Naive thymus-derived CD8-positive, alpha-beta T cell (primary cell): Measurements from ENCODE around the gene PRR36. TPM values are rescaled to one million over a fixed set of nuclear protein-coding genes. Genes with fewer than 3 reads are reported as not detected.

Source experiments
- ATAC-seq, 2 donors: fragments of 150-1000 bp; cut with Tn5 transposase in 1 of 2; sonication (Bioruptor Pico), chemical (Tn5 transposase) in 1 of 2; 1 replicate in 1 of 2; 2 replicates in 1 of 2; pipeline ENCODE4 v1.10.0; 2021; ENCODE audit warnings: mild to moderate bottlenecking in 2 of 2, moderate library complexity in 2 of 2
- POLR2A ChIA-PET: fragments of 350-600 bp; sonication (Branson Sonifier 250); formaldehyde crosslinking; loops from one replicate; lab custom pipeline; 2021; ENCODE audit warnings: antibody characterized with exemption; lab: Charles Lee
- DNase-seq, 10 donors: peaks; one replicate each; pipeline versions ENCODE4 v3.0.0 to v3.0.0-alpha.2; 2020 to 2022
- H3K27ac Mint-ChIP-seq, 10 donors: one replicate each; pipeline ENCODE4 v1.8.0; 2020 to 2022; ENCODE audit warnings: mild to moderate bottlenecking in 10 of 10, mixed read lengths in 10 of 10, moderate library complexity in 4 of 10, inconsistent platforms in 1 of 10
- H3K27me3 Mint-ChIP-seq, 5 donors: one replicate each; pipeline ENCODE4 v1.8.0; 2021 to 2022; ENCODE audit warnings: mixed read lengths in 5 of 5
- H3K36me3 Mint-ChIP-seq, 3 donors: one replicate each; pipeline ENCODE4 v1.8.0; 2020 to 2022; ENCODE audit warnings: mixed read lengths in 3 of 3, mild to moderate bottlenecking in 2 of 3, inconsistent platforms in 1 of 3
- H3K4me1 Mint-ChIP-seq, 4 donors: one replicate each; pipeline ENCODE4 v1.8.0; 2021 to 2022; ENCODE audit warnings: mixed read lengths in 4 of 4
- H3K4me3 Mint-ChIP-seq, 10 donors: one replicate each; pipeline ENCODE4 v1.8.0; 2020 to 2022; ENCODE audit warnings: mild to moderate bottlenecking in 10 of 10, mixed read lengths in 10 of 10, moderate library complexity in 6 of 10, inconsistent platforms in 1 of 10
- H3K9me3 Mint-ChIP-seq, 9 donors: one replicate each; pipeline ENCODE4 v1.8.0; 2020 to 2022; ENCODE audit warnings: mixed read lengths in 9 of 9, mild to moderate bottlenecking in 3 of 9, inconsistent platforms in 1 of 9, moderate library complexity in 1 of 9
- polyA plus RNA-seq, 3 donors: library from polyadenylated mRNA; unstranded; fragments of 300-500 nt; fragmentation: Illumina TruSeq; gene quantifications; one replicate each; pipeline ENCODE4 v1.2.3, GENCODE V29; 2021
- total RNA-seq, 8 experiments: library from RNA in 2 of 8; stranded (reverse) in 2 of 8; gene quantifications; one replicate each; pipeline ENCODE4 v1.2.3 and lab custom pipeline; 2021 to 2026

PRR36 gene
- total and polyA plus RNA-seq, 5 experiments from 2014 or later: 0.03 to 0.21 (median 0.13) TPM

- POLR2A ChIA-PET: interaction anchor here (0.7 kb wide), 2 partner anchors 15 to 158 kb away, joined by 3 to 4 read pairs; no protein-coding TSS in a partner anchor
- H3K4me1 Mint-ChIP-seq: peaks cover 0 to 2% (median 1%) of the 10 kb centered on the region in 4 donors
- H3K27ac Mint-ChIP-seq: no peak overlapping the region
- H3K27me3 Mint-ChIP-seq: no peaks in the 10 kb centered on the region
- H3K36me3 Mint-ChIP-seq: no peaks in the 10 kb centered on the region
- H3K4me3 Mint-ChIP-seq: no peak overlapping the region
- no peaks in the 10 kb centered on the region for H3K9me3 Mint-ChIP-seq
- DNase-seq: no peak
- ATAC-seq: no peak
These were observed 29.8 kb downstream of the PRR36 start for GRCh38 chr19:7844405-7844804.

DNA sequence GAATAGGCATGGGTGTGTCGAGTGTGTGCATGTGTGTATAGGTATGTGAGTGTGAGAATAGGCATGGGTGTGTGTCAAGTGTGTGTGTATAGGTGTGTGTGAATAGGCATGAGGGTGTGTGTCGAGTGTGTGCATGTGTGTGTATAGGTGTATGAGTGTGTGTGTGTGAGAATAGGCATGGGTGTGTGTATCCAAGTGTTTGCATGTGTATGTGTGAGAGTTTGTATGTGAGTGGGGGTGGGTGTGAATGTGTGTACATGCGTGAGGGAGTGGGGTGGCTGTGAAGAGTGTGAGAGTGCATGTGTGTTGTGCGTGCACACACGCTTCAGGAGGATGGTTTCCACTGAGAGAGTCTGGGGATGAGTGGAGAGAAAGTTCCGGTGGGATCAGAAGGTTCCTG, 30.7 kb downstream of the PRR36 start:
- Mint-ChIP-seq H3K4me1 (peaks cover 0 to 6% (median 1%) of the 10 kb centered on the region in 4 donors), H3K27ac (no peak overlapping the region), H3K27me3 (no peaks in the 10 kb centered on the region), H3K36me3 (no peaks in the 10 kb centered on the region), H3K4me3 (no peak overlapping the region), H3K9me3 (no peaks in the 10 kb centered on the region)
- POLR2A ChIA-PET: interaction anchor here (0.7 kb wide), 1 partner anchor 14 kb away, joined by 3 read pairs; no protein-coding TSS in a partner anchor
- DNase-seq (no peak), ATAC-seq (no peak)

DNA sequence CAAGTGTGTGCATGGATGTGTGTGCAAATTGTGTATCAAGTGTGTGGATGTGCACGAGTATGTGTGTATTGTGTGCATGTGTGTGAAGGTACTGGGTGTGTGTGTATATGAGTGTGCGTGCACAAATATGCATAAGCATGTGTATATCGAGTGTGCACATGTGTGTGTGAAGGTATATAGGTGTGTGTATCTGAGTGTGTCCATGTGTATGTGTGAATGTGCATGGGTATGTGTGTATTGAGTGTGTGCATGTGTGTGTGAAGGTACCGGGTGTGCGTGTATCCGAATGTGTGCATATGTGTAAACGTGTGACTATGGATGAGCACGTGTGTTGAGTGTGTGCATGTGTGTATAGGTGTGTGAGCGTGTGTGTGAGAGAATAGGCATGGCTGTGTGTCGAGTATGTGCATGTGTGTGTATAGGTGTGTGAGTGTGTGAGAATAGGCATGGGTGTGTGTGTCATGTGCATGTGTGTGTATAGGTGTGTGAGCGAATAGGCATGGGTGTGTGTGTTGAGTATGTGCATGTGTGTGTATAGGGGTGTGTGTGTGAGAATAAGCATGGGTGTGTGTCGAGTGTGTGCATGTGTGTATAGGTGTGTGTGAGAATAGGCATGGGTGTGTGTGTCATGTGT, 31.4 kb downstream of the PRR36 start:
- ATAC-seq: no peak
- Mint-ChIP-seq H3K27ac (no peak overlapping the region), H3K27me3 (no peaks in the 10 kb centered on the region), H3K9me3 (no peaks in the 10 kb centered on the region), H3K4me1 (peaks cover 0 to 7% (median 1%) of the 10 kb centered on the region in 4 donors), H3K36me3 (no peaks in the 10 kb centered on the region), H3K4me3 (no peak overlapping the region)
- no peak for DNase-seq
- POLR2A ChIA-PET: no interaction called here

DNA sequence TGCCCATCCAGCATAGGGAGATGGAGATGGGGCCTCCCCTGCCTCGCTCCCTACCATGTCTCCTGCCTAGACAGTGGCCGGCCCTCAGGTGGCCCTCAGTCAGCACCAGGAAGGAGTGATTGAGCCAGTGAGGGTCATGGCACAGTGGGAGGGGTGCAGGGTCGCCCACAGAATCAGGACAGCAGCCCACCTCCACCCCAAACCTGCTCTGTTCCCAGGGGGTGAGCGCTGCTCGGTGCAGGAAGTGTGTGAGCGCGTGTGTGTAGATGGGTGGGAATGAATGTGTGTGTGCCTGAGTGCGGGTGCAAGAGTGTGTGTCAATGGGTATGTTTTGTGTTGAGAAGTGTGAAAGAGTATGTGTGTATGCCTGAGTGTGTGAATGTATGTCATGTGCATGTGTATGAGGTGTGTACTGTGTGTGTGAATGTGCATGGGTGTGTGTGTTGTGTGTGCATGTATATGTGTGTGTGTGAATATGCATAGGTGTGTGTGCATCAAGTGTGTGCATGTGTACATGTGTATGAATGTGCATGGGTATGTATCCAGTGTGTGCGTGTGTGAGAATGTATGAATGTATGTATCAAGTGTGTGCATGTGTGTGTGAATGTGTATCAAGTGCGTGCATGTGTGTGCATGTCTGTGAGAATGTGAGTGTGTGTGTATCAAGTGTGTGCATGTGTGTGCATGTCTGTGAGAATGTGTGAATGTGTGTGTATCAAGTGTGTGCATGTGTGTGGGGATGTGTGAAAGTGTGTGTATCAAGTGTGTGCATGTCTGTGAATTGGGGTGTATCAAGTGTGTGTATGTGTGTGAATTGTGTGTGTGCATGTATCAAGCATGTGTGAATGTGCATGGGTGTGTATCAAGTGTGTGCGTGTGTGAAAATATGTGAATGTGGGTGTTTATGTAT, 32.2 kb downstream of the PRR36 start:
- Mint-ChIP-seq H3K27ac (no peak overlapping the region), H3K4me3 (no peak overlapping the region), H3K27me3 (no peaks in the 10 kb centered on the region), H3K9me3 (no peaks in the 10 kb centered on the region), H3K36me3 (no peaks in the 10 kb centered on the region), H3K4me1 (peaks cover 0 to 7% (median 1%) of the 10 kb centered on the region in 4 donors)
- POLR2A ChIA-PET: no interaction called here
- ATAC-seq: no peak
- DNase-seq: no peak

DNA sequence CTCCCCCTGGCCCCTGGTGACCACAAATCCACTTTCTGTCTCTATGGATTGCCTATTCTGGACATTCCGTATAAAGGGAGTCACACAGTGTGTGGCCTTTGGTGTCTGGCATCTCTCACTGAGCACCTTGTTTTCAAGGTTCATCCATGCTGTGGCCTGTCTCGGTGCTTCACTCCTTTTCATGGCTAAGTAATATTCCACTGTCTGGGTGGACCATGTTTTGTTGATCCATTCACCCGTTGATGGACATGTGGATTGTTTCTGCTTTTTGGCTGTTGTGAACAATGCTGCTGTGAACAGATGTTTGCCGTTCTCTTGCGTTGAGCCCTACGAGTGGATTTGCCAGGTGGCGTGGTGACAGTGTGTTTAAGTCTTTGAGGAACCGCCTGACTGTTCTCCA, 33.6 kb downstream of the PRR36 start:
- POLR2A ChIA-PET: no interaction called here
- H3K36me3 Mint-ChIP-seq: no peaks in the 10 kb centered on the region
- no peak overlapping the region for H3K27ac Mint-ChIP-seq
- DNase-seq (no peak), ATAC-seq (no peak)
- no peak overlapping the region for H3K4me3 Mint-ChIP-seq
- peaks cover 0 to 9% (median 2%) of the 10 kb centered on the region in 4 donors for H3K4me1 Mint-ChIP-seq
- no peaks in the 10 kb centered on the region for H3K9me3 Mint-ChIP-seq
- no peaks in the 10 kb centered on the region for H3K27me3 Mint-ChIP-seq

DNA sequence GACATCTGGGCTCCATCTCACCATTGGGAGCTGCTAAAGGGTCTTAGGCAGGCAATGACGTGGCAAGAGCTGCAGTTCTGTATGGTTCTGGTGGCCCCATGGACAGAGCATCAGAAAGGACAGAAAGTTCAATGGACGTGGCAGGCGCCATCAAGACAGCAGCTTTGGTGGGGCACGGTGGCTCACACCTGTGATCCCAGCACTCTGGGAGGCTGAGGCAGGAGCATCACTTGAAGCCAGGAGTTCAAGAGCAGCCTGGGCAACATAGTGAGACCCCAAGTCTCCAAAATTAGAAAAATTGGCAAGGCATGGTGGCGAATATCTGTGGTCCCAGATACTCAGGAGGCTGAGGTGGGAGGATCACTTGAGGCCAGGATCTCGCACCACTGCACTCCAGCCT, 34.7 kb downstream of the PRR36 start:
- H3K36me3 Mint-ChIP-seq: no peaks in the 10 kb centered on the region
- H3K9me3 Mint-ChIP-seq: no peaks in the 10 kb centered on the region
- no peak overlapping the region for H3K4me3 Mint-ChIP-seq
- no peaks in the 10 kb centered on the region for H3K27me3 Mint-ChIP-seq
- POLR2A ChIA-PET: interaction anchor here (0.7 kb wide), 1 partner anchor 333 kb away, joined by 3 read pairs; no protein-coding TSS in a partner anchor
- H3K27ac Mint-ChIP-seq: peak overlapping the region in 1 of 10 donors; percentile 29
- no peak for DNase-seq
- peaks cover 0 to 6% (median 2%) of the 10 kb centered on the region in 4 donors for H3K4me1 Mint-ChIP-seq
- no peak for ATAC-seq

GRCh38 chr19:7833225-7834099, 40.7 kb downstream of the PRR36 start:
- no peak for DNase-seq
- no peak for ATAC-seq
- no peak overlapping the region for H3K4me3 Mint-ChIP-seq
- no peaks in the 10 kb centered on the region for H3K27me3 Mint-ChIP-seq
- H3K36me3 Mint-ChIP-seq: no peaks in the 10 kb centered on the region
- POLR2A ChIA-PET: no interaction called here
- peaks cover 11 to 29% (median 24%) of the 10 kb centered on the region in 4 donors for H3K4me1 Mint-ChIP-seq
- H3K9me3 Mint-ChIP-seq: no peaks in the 10 kb centered on the region
- no peak overlapping the region for H3K27ac Mint-ChIP-seq

- Mint-ChIP-seq H3K9me3 (no peaks in the 10 kb centered on the region), H3K36me3 (no peaks in the 10 kb centered on the region), H3K27me3 (no peaks in the 10 kb centered on the region), H3K4me3 (peak overlapping the region in 3 of 10 donors; percentile 75 to 88 (median 79)), H3K4me1 (peaks cover 11 to 29% (median 24%) of the 10 kb centered on the region in 4 donors), H3K27ac (peak overlapping the region in 2 of 10 donors; percentile 60 to 68)
- ATAC-seq (no peak), DNase-seq (no peak)
- POLR2A ChIA-PET: interaction anchor here (0.6 kb wide), 1 partner anchor 74 kb away, joined by 3 read pairs; no protein-coding TSS in a partner anchor
These were observed 41.4 kb downstream of the PRR36 start for GRCh38 chr19:7832781-7833180.

- H3K27ac Mint-ChIP-seq: peak overlapping the region in 2 of 10 donors; percentile 25 to 37
- H3K9me3 Mint-ChIP-seq: no peaks in the 10 kb centered on the region
- H3K36me3 Mint-ChIP-seq: no peaks in the 10 kb centered on the region
- ATAC-seq (no peak), DNase-seq (no peak)
- H3K4me3 Mint-ChIP-seq: peak overlapping the region in 9 of 10 donors; percentile 60 to 89 (median 76)
- H3K27me3 Mint-ChIP-seq: no peaks in the 10 kb centered on the region
- peaks cover 11 to 29% (median 24%) of the 10 kb centered on the region in 4 donors for H3K4me1 Mint-ChIP-seq
- POLR2A ChIA-PET: interaction anchor here (0.6 kb wide), 1 partner anchor 75 kb away, joined by 3 read pairs; no protein-coding TSS in a partner anchor
These were observed 42.2 kb downstream of the PRR36 start for GRCh38 chr19:7832009-7832408.

DNA sequence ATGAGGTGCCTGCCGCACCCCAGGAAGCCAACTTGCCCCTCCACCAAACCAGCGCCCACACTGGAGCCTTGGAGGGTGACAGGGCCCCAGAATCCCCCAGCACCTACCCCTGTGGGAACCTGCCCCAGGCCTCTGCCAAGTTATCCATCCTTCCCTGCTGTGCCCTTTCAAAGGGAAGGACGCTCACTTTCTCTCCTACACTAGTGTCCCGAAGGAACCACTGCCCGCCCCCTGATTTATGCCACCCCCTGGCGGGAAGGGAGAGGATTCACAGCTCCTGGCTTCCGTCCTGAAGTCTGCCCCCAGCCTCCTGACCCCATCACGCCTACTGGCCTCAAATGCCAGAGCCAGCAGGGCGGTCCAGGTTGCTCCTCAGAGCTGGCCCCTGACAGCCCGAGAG, 42.7 kb downstream of the PRR36 start:
- H3K4me3 Mint-ChIP-seq: peak overlapping the region; percentile 69 to 90 (median 81)
- ATAC-seq (no peak), DNase-seq (no peak)
- no peaks in the 10 kb centered on the region for H3K36me3 Mint-ChIP-seq
- H3K4me1 Mint-ChIP-seq: peaks cover 11 to 29% (median 24%) of the 10 kb centered on the region in 4 donors
- H3K27me3 Mint-ChIP-seq: no peaks in the 10 kb centered on the region
- peak overlapping the region in 5 of 10 donors; percentile 31 to 84 (median 69) for H3K27ac Mint-ChIP-seq
- H3K9me3 Mint-ChIP-seq: no peaks in the 10 kb centered on the region
- POLR2A ChIA-PET: interaction anchor here (0.9 to 1.7 kb wide), 3 partner anchors 37 to 89 kb away, joined by 3 to 7 read pairs (median 5); partner anchors contain the start of genes MAP2K7 and SNAPC2

DNA sequence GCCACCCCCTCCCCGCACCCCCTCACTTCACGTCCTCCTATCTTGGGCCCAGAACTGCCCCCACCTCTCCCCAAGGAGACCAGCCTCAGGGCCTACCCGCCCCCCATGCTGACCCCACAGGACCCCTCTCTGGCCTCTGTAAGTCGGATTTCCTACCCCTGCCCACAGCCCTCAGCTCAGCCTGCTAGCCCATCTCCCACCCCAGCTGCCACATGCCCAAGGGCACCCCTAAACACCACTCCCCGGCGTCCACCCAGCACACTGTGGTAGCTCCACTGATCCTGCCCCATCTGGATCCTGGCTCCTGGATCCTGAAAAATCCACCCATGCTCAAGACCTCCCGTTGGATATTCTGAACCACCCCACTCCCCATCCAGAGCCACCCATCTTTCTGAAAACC, 43.4 kb downstream of the PRR36 start:
- POLR2A ChIA-PET: interaction anchor here (0.7 to 1.7 kb wide), 5 partner anchors 38 to 747 kb away, joined by 3 to 7 read pairs (median 4); partner anchors contain the start of genes MAP2K7, SNAPC2 and STXBP2
- ATAC-seq (no peak), DNase-seq (no peak)
- H3K4me1 Mint-ChIP-seq: peaks cover 10 to 29% (median 24%) of the 10 kb centered on the region in 4 donors
- H3K27me3 Mint-ChIP-seq: no peaks in the 10 kb centered on the region
- no peaks in the 10 kb centered on the region for H3K36me3 Mint-ChIP-seq
- peak overlapping the region in 8 of 10 donors; percentile 17 to 87 (median 52) for H3K27ac Mint-ChIP-seq
- no peaks in the 10 kb centered on the region for H3K9me3 Mint-ChIP-seq
- H3K4me3 Mint-ChIP-seq: peak overlapping the region; percentile 69 to 90 (median 81)
